ENCODE measurements around the gene CSK.

CSK gene

DNA sequence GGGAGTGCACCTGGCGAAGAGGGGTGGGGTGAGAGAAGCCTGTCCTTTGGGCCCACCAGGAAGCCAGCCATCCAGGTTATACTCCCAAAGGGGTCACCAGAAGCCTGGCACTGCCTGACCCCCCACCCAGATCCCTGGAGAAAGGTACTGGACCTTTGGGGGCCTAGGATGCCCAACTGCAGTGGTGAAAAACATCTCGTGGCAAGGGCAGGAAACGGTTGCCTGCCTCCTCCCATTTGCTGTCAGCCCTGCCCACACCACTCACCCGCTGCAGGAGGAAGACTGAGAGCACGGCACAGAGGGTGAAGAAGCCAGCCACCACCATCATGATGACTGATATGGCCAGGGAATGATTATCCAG, 63.3 kb downstream of the CSK start:
- DNase-seq = no peak

DNA sequence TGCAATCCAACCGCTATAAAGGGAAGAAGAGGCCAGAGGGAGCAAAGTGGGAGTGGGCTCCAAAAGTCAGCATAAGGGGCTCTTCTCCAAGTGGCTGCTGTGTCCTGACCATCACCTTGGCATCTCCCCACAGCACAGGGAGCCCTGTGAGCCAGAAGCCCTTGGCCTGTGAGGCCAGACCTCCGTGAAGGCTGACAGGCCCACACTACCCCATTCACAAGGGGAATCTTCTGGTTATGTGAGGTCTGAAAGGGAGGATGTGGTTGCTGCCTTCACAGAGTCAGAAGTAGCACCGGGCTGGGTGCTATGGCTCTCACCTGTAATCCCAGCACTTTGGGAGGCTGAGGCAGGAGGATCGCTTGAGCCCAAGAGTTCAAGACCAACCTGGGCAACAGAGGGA, 63.7 kb downstream of the CSK start:
- no peak for DNase-seq

DNA sequence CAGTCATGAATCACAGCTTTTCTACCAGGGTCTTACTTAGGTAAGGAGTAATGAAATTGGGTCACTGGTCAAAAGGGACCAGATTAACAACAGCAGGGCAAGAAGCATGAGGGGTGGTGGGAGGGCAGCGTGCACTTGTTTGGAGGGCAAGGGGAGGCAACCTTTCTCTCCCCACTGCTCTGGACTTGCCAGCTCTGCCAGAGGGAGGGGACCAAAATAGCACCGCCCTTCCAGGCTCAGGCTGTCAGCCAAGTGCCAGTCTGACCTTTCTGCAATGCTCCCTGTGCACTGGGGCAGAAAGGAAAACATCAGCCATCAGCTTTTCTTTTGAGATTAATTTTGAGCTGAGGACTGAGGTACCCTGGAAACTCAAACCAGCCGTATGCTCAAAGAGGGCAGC, 65.6 kb downstream of the CSK start:
- DNase-seq = no peak

DNA sequence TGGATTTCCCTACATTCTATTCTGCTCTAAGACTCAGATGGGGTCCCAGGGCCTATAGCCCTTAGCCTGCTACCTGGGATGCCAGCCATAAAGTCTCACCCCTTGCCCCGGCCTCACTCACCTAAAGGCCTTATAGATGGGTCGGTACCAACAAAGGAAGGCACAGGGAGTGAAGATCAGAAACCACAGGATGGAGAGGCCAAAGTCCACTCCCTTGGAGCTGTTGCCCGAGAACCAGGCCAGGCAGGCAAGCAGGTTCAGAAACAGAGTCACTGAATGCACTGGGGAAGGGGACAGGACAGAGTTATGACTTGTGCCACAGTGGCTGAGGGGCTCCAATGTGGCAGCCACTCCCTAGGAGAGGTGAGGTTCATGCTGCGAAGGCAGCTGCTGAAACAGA, 68.5 kb downstream of the CSK start:
- no peak for DNase-seq

DNA sequence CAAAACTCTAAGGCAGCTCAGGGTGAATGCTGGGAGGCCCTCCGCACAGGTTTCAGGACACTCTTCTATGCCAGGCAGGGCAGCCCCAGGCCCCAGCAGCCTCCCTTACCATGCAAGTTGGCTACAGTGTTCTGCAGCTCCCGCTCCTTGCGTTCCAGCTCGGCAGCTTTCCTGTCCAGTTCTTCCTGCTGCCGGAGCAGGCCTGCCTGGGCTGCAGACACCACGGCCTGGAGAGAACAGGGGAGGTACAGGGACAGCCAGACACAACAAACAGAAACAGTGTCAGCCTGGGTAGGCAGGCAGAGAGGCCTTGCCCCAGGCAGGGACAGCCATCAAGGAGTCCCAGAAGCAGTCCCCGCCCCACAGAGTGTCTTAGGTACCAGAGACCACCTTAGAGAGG, 70.1 kb downstream of the CSK start:
- no peak for DNase-seq
